ENCODE measurements around the gene TOX3. TPM values are rescaled to one million over a fixed set of nuclear protein-coding genes. Genes with fewer than 3 reads are reported as not detected.

TOX3 gene
- total and polyA plus RNA-seq, 2 donors (not counting 1 experiment from before 2014, with no cell fraction given), result not detected

- H3K4me1 ChIP-seq (ENCODE audit: control insufficient read depth in 2 of 2, insufficient read depth in 2 of 2, low read length in 2 of 2), result no peaks in the 10 kb centered on the region
- H3K79me2 ChIP-seq (ENCODE audit: control insufficient read depth, insufficient read depth, low read length), result no peaks in the 10 kb centered on the region
- no peaks in the 10 kb centered on the region for H3K4me1 Mint-ChIP-seq
- no peak overlapping the region for H3K4me3 ChIP-seq (ENCODE audit: control extremely low read depth in 1 of 5, extremely low read depth in 1 of 5, insufficient read depth in 1 of 5, low read depth in 2 of 5, low read length in 4 of 5)
- H3K36me3 ChIP-seq (replicated peaks in 1 of 2; ENCODE audit: control extremely low read depth in 1 of 2, control insufficient read depth in 1 of 2, extremely low read depth in 1 of 2, insufficient read depth in 2 of 2, low read length in 1 of 2), result no peaks in the 10 kb centered on the region
- no peaks in the 10 kb centered on the region for H3K27me3 ChIP-seq (replicated peaks in 1 of 4; ENCODE audit: control extremely low read depth in 1 of 4, control insufficient read depth in 3 of 4, insufficient read depth in 4 of 4, low read length in 3 of 4)
- no peak for TF ChIP-seq EZH2 (IDR thresholded peaks at IDR 0.05; ENCODE audit: borderline replicate concordance, insufficient read depth, low read depth, low read length, poor library complexity, severe bottlenecking)
- TF ChIP-seq, protein P1, sequence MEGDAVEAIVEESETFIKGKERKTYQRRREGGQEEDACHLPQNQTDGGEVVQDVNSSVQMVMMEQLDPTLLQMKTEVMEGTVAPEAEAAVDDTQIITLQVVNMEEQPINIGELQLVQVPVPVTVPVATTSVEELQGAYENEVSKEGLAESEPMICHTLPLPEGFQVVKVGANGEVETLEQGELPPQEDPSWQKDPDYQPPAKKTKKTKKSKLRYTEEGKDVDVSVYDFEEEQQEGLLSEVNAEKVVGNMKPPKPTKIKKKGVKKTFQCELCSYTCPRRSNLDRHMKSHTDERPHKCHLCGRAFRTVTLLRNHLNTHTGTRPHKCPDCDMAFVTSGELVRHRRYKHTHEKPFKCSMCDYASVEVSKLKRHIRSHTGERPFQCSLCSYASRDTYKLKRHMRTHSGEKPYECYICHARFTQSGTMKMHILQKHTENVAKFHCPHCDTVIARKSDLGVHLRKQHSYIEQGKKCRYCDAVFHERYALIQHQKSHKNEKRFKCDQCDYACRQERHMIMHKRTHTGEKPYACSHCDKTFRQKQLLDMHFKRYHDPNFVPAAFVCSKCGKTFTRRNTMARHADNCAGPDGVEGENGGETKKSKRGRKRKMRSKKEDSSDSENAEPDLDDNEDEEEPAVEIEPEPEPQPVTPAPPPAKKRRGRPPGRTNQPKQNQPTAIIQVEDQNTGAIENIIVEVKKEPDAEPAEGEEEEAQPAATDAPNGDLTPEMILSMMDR (IDR thresholded peaks at IDR 0.05), result no peak
- H3K27ac ChIP-seq (ENCODE audit: low read length in 2 of 2), result no peak overlapping the region
- ChIA-PET CTCF (no interaction called here), POLR2A (no interaction called here)
- H3K27me3 Mint-ChIP-seq, result no peaks in the 10 kb centered on the region
- H3K27ac Mint-ChIP-seq, result no peak overlapping the region
- WGBS (ENCODE audit: insufficient coverage), result 100% methylated on average over 2 of the region's 4 CpGs
- H3K9me3 ChIP-seq (ENCODE audit: control extremely low read depth in 1 of 3, control insufficient read depth in 2 of 3, insufficient read depth in 1 of 3, low read length in 2 of 3), result no peaks in the 10 kb centered on the region
- peaks cover 3% of the 10 kb centered on the region for H3K9me3 Mint-ChIP-seq (ENCODE audit: insufficient read depth)
- DNase-seq (no peak), ATAC-seq (ENCODE audit: low read depth) (no peak)
- H3K4me3 Mint-ChIP-seq, result no peak overlapping the region
- no peak overlapping the region for H2AFZ ChIP-seq (ENCODE audit: insufficient read depth, low read depth, low read length, poor library complexity, severe bottlenecking)
- intact Hi-C loops (cut with micrococcal nuclease), result no loop called here
- no peak overlapping the region for H3K9ac ChIP-seq (ENCODE audit: low read length)
- H3K4me2 ChIP-seq (replicated peaks; ENCODE audit: low read depth, low read length, poor library complexity, severe bottlenecking), result no peak overlapping the region
- no peaks in the 10 kb centered on the region for H4K20me1 ChIP-seq (ENCODE audit: control insufficient read depth, insufficient read depth, low read length, poor library complexity, severe bottlenecking)
These were observed 34.6 kb upstream of the TOX3 start for GRCh38 chr16:52581530-52581929.

DNA sequence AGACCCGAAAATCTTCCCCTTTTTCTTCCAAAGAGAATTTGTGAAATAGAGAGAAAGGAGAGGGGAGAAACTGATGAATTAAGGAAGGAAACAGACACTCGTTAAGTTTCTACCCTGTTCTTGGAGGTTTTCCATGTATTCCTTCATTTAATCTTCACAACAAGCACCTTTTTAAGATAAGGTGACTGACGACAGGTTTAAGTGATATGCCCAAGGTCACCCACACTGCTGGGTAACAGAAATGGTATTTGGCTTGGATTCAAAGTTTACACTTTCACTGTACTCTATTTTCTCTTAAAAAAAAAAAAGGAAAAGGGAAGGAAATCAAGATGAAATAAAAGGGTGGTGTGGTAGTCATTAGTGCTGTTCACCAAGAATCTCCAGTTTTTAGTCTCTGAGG lies 33.5 kb upstream of the TOX3 start:
- WGBS (ENCODE audit: insufficient coverage), result no CpG with 5 or more reads among the region's 3 CpGs
- Histone ChIP-seq H3K79me2 (ENCODE audit: control insufficient read depth, insufficient read depth, low read length) (no peaks in the 10 kb centered on the region), H3K4me2 (replicated peaks; ENCODE audit: low read depth, low read length, poor library complexity, severe bottlenecking) (no peak overlapping the region), H2AFZ (ENCODE audit: insufficient read depth, low read depth, low read length, poor library complexity, severe bottlenecking) (no peak overlapping the region), H3K4me3 (ENCODE audit: control extremely low read depth in 1 of 5, extremely low read depth in 1 of 5, insufficient read depth in 1 of 5, low read depth in 2 of 5, low read length in 4 of 5) (no peak overlapping the region), H3K36me3 (replicated peaks in 1 of 2; ENCODE audit: control extremely low read depth in 1 of 2, control insufficient read depth in 1 of 2, extremely low read depth in 1 of 2, insufficient read depth in 2 of 2, low read length in 1 of 2) (no peaks in the 10 kb centered on the region), H3K27ac (ENCODE audit: low read length in 2 of 2) (no peak overlapping the region), H3K27me3 (replicated peaks in 1 of 4; ENCODE audit: control extremely low read depth in 1 of 4, control insufficient read depth in 3 of 4, insufficient read depth in 4 of 4, low read length in 3 of 4) (no peaks in the 10 kb centered on the region), H3K9me3 (ENCODE audit: control extremely low read depth in 1 of 3, control insufficient read depth in 2 of 3, insufficient read depth in 1 of 3, low read length in 2 of 3) (no peaks in the 10 kb centered on the region), H4K20me1 (ENCODE audit: control insufficient read depth, insufficient read depth, low read length, poor library complexity, severe bottlenecking) (no peaks in the 10 kb centered on the region), H3K4me1 (ENCODE audit: control insufficient read depth in 2 of 2, insufficient read depth in 2 of 2, low read length in 2 of 2) (no peaks in the 10 kb centered on the region), H3K9ac (ENCODE audit: low read length) (no peak overlapping the region)
- CTCF ChIA-PET, result no interaction called here
- intact Hi-C loops (cut with micrococcal nuclease), result no loop called here
- POLR2A ChIA-PET, result no interaction called here
- ATAC-seq (ENCODE audit: low read depth) (no peak), DNase-seq (no peak)
- H3K4me1 Mint-ChIP-seq, result no peaks in the 10 kb centered on the region
- H3K27me3 Mint-ChIP-seq, result no peaks in the 10 kb centered on the region
- TF ChIP-seq EZH2 (IDR thresholded peaks at IDR 0.05; ENCODE audit: borderline replicate concordance, insufficient read depth, low read depth, low read length, poor library complexity, severe bottlenecking), result no peak
- no peak overlapping the region for H3K27ac Mint-ChIP-seq
- H3K4me3 Mint-ChIP-seq, result no peak overlapping the region
- H3K9me3 Mint-ChIP-seq (ENCODE audit: insufficient read depth), result peaks cover under 1% of the 10 kb centered on the region
